Natural killer cell treated with Interleukin-12 subunit alpha and Interleukin-12 subunit beta and Interleukin-15 and Interleukin-18, amount 100 ng/mL, for 72 hours (primary cell): ENCODE results near the gene GID4. TPM values are rescaled to one million over a fixed set of nuclear protein-coding genes. Genes with fewer than 3 reads are reported as not detected.

ENCODE experiments used
- ATAC-seq, 2 donors: fragments of 150-1000 bp; cut with Tn5 transposase in 1 of 2; sonication (Bioruptor Pico), chemical (Tn5 transposase) in 1 of 2; 2 replicates each; pipeline ENCODE4 v1.10.0; 2021
- DNase-seq: peaks from one replicate; pipeline ENCODE4 v3.0.0; 2022; ENCODE audit warnings: low spot score
- H3K27ac Mint-ChIP-seq, 2 donors: 1 replicate in 1 of 2; 2 replicates in 1 of 2; pipeline ENCODE4 v1.8.0; 2022; ENCODE audit warnings: mixed read lengths in 2 of 2, mild to moderate bottlenecking in 1 of 2, moderate library complexity in 1 of 2
- H3K27me3 Mint-ChIP-seq, 2 donors: 1 replicate in 1 of 2; 2 replicates in 1 of 2; pipeline ENCODE4 v1.8.0; 2022; ENCODE audit warnings: mixed read lengths in 2 of 2
- H3K36me3 Mint-ChIP-seq: one replicate; pipeline ENCODE4 v1.8.0; 2022; ENCODE audit warnings: mixed read lengths
- H3K4me1 Mint-ChIP-seq, 2 donors: 1 replicate in 1 of 2; 2 replicates in 1 of 2; pipeline ENCODE4 v1.8.0; 2022; ENCODE audit warnings: low read depth in 2 of 2, mixed read lengths in 2 of 2, mild to moderate bottlenecking in 1 of 2
- H3K4me3 Mint-ChIP-seq: one replicate; pipeline ENCODE4 v1.8.0; 2022; ENCODE audit warnings: mixed read lengths
- H3K9me3 Mint-ChIP-seq: 2 replicates; pipeline ENCODE4 v1.8.0; 2022; ENCODE audit warnings: mixed read lengths
- total RNA-seq, 2 donors: library from RNA; stranded (reverse); gene quantifications; one replicate each; pipeline ENCODE4 v1.2.3, GENCODE V29; 2022

The GID4 gene
- total RNA-seq, 2 donors from 2014 or later = 7.5 to 9.0 TPM

- H3K4me1 Mint-ChIP-seq = peaks cover 0 to 3% of the 10 kb centered on the region in 2 donors
- no peak for ATAC-seq
- no peaks in the 10 kb centered on the region for H3K9me3 Mint-ChIP-seq
- no peak for DNase-seq
- no peaks in the 10 kb centered on the region for H3K27me3 Mint-ChIP-seq
- H3K36me3 Mint-ChIP-seq = no peaks in the 10 kb centered on the region
- no peak overlapping the region for H3K27ac Mint-ChIP-seq
- no peak overlapping the region for H3K4me3 Mint-ChIP-seq
These were observed 68.0 kb downstream of the GID4 start for GRCh38 chr17:18107061-18107790.

GRCh38 chr17:18107971-18108370 is 68.8 kb downstream of the GID4 start:
- Mint-ChIP-seq H3K4me1 (peaks cover 0 to 3% of the 10 kb centered on the region in 2 donors), H3K27me3 (no peaks in the 10 kb centered on the region), H3K9me3 (no peaks in the 10 kb centered on the region), H3K36me3 (no peaks in the 10 kb centered on the region), H3K4me3 (no peak overlapping the region), H3K27ac (no peak overlapping the region)
- ATAC-seq (no peak), DNase-seq (no peak)

- Mint-ChIP-seq H3K4me1 (peaks cover 0 to 3% of the 10 kb centered on the region in 2 donors), H3K36me3 (no peaks in the 10 kb centered on the region), H3K27ac (no peak within 1 kb of the TSS), H3K9me3 (no peaks in the 10 kb centered on the region), H3K4me3 (no peak within 1 kb of the TSS), H3K27me3 (no peaks in the 10 kb centered on the region)
- DNase-seq (no peak), ATAC-seq (no peak)
These were observed 69.4 kb downstream of the GID4 start, which contains the start of gene MYO15A for GRCh38 chr17:18108401-18109312. Gene MYO15A (plus strand): TSS chr17:18108756. CDS start chr17:18118801, 10,045 bp downstream.

GRCh38 chr17:18109935-18110485 is 70.8 kb downstream of the GID4 start:
- peak overlapping the region in 1 of 2 donors; percentile 33 for H3K27ac Mint-ChIP-seq
- no peaks in the 10 kb centered on the region for H3K9me3 Mint-ChIP-seq
- peak in 1 of 2 donors; percentile 17 for ATAC-seq
- H3K27me3 Mint-ChIP-seq = no peaks in the 10 kb centered on the region
- peaks cover 4 to 6% of the 10 kb centered on the region in 2 donors for H3K4me1 Mint-ChIP-seq
- DNase-seq = no peak
- no peaks in the 10 kb centered on the region for H3K36me3 Mint-ChIP-seq
- no peak overlapping the region for H3K4me3 Mint-ChIP-seq

GRCh38 chr17:18110636-18111145 is 71.5 kb downstream of the GID4 start:
- Mint-ChIP-seq H3K27ac (peak overlapping the region in 1 of 2 donors; percentile 33), H3K36me3 (no peaks in the 10 kb centered on the region), H3K9me3 (no peaks in the 10 kb centered on the region), H3K27me3 (no peaks in the 10 kb centered on the region), H3K4me3 (no peak overlapping the region), H3K4me1 (peaks cover 4 to 6% of the 10 kb centered on the region in 2 donors)
- DNase-seq (no peak), ATAC-seq (no peak)

GRCh38 chr17:18111330-18111971 is 72.2 kb downstream of the GID4 start:
- H3K4me1 Mint-ChIP-seq = peaks cover 4 to 6% of the 10 kb centered on the region in 2 donors
- no peaks in the 10 kb centered on the region for H3K9me3 Mint-ChIP-seq
- H3K27ac Mint-ChIP-seq = peak overlapping the region in 1 of 2 donors; percentile 2
- H3K36me3 Mint-ChIP-seq = no peaks in the 10 kb centered on the region
- ATAC-seq (no peak), DNase-seq (no peak)
- H3K4me3 Mint-ChIP-seq = no peak overlapping the region
- H3K27me3 Mint-ChIP-seq = no peaks in the 10 kb centered on the region

- no peak for DNase-seq
- Mint-ChIP-seq H3K4me3 (no peak overlapping the region), H3K4me1 (peaks cover 4 to 6% of the 10 kb centered on the region in 2 donors), H3K36me3 (no peaks in the 10 kb centered on the region), H3K9me3 (no peaks in the 10 kb centered on the region), H3K27me3 (no peaks in the 10 kb centered on the region), H3K27ac (no peak overlapping the region)
- no peak for ATAC-seq
These were observed 76.3 kb downstream of the GID4 start for GRCh38 chr17:18115517-18115916.

- ATAC-seq (no peak), DNase-seq (no peak)
- peaks cover 3 to 4% of the 10 kb centered on the region in 2 donors for H3K4me1 Mint-ChIP-seq
- H3K36me3 Mint-ChIP-seq = no peaks in the 10 kb centered on the region
- no peaks in the 10 kb centered on the region for H3K27me3 Mint-ChIP-seq
- H3K9me3 Mint-ChIP-seq = no peaks in the 10 kb centered on the region
- H3K4me3 Mint-ChIP-seq = no peak overlapping the region
- no peak overlapping the region for H3K27ac Mint-ChIP-seq
These were observed 76.9 kb downstream of the GID4 start for GRCh38 chr17:18116078-18116477.

GRCh38 chr17:18117533-18117932 is 78.3 kb downstream of the GID4 start:
- ATAC-seq (no peak), DNase-seq (no peak)
- Mint-ChIP-seq H3K4me3 (no peak overlapping the region), H3K9me3 (no peaks in the 10 kb centered on the region), H3K4me1 (peaks cover 3 to 4% of the 10 kb centered on the region in 2 donors), H3K27me3 (no peaks in the 10 kb centered on the region), H3K36me3 (no peaks in the 10 kb centered on the region), H3K27ac (no peak overlapping the region)

Other genes starting within 250 kb of the GID4 start
- gene SREBF1, start 202.4 kb upstream of the GID4 start, total RNA-seq = 10 to 100 TPM; 55.8 to 73.5 TPM
- 10 to 100 TPM; 15.5 to 17.8 TPM for gene TOM1L2, start 67.0 kb upstream of the GID4 start, total RNA-seq
- gene DRC3, start 66.5 kb upstream of the GID4 start, total RNA-seq = under 1 TPM in 1 of 2 donors, not detected in 1; 0.47 TPM
- gene ATPAF2, start 240 bp upstream of the GID4 start, total RNA-seq = 10 to 100 TPM; 40.1 to 52.1 TPM
- 10 to 100 TPM; 49.9 to 84.3 TPM for gene DRG2, start 48.5 kb downstream of the GID4 start, total RNA-seq
- gene MYO15A, start 69.3 kb downstream of the GID4 start, total RNA-seq = 1 to 10 TPM; 1.0 to 2.0 TPM
- 100 to 1,000 TPM; 121 to 123 TPM for gene ALKBH5, start 144.4 kb downstream of the GID4 start, total RNA-seq
- 10 to 100 TPM; 16.6 to 23.0 TPM for gene LLGL1, start 186.2 kb downstream of the GID4 start, total RNA-seq
- gene FLII, start 219.3 kb downstream of the GID4 start, total RNA-seq = 100 to 1,000 TPM; 247 to 285 TPM
- 1 to 10 TPM; 6.8 to 8.1 TPM for gene MIEF2, start 221.3 kb downstream of the GID4 start, total RNA-seq